ENCODE data around the gene LZTR1. TPM values are rescaled to one million over a fixed set of nuclear protein-coding genes. Genes with fewer than 3 reads are reported as not detected.

The LZTR1 gene
- total RNA-seq, 2 experiments from 2014 or later = 48.4 to 51.3 TPM

DNA sequence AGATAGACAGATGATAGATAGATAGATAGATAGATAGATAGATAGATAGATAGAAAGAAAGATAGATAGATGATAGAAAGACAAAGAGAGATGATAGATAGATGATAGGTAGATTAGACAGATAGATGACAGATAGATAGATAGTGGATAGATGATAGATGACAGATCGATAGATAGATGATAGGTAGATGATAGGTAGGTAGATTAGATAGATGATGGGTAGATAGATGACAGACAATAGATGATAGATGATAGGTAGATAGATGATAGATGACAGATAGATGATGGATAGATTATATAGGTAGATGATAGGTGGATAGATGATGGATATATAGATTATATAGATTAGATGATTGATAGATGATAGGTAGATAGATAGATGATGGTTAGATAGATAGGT lies 4.3 kb downstream of the LZTR1 start:
- H3K9me3 Mint-ChIP-seq = no peaks in the 10 kb centered on the region
- Histone ChIP-seq H3K27me3 (ENCODE audit: control insufficient read depth in 1 of 2, insufficient read depth in 2 of 2, low read length in 2 of 2) (no peaks in the 10 kb centered on the region), H3K4me1 (ENCODE audit: insufficient read depth, low read length) (peaks cover 35% of the 10 kb centered on the region), H3K36me3 (ENCODE audit: insufficient read depth, low read length) (peaks cover 49% of the 10 kb centered on the region), H3K27ac (ENCODE audit: low read depth in 1 of 2, low read length in 2 of 2) (no peak overlapping the region), H3K4me3 (ENCODE audit: low read length) (no peak overlapping the region), H3K9me3 (ENCODE audit: control insufficient read depth in 1 of 2, insufficient read depth in 1 of 2, low read length in 2 of 2) (no peaks in the 10 kb centered on the region)
- peaks cover 29% of the 10 kb centered on the region for H3K36me3 Mint-ChIP-seq (ENCODE audit: low read depth)
- ChIA-PET POLR2A (no interaction called here), CTCF (no interaction called here)
- H3K4me1 Mint-ChIP-seq (ENCODE audit: low read depth) = peaks cover 23% of the 10 kb centered on the region
- intact Hi-C loops (cut with DNase I, micrococcal nuclease) = loop anchor here in 1 of 2 experiments (10.0 kb wide), 1 partner anchor 132 kb away; the partner anchor contains the start of genes PI4KA and SNAP29
- H3K4me3 Mint-ChIP-seq = no peak overlapping the region
- TF ChIP-seq CTCF (IDR thresholded peaks at IDR 0.05) = no peak
- no peaks in the 10 kb centered on the region for H3K27me3 Mint-ChIP-seq
- no peak overlapping the region for H3K27ac Mint-ChIP-seq
- DNase-seq (no peak), ATAC-seq (ENCODE audit: poor library complexity) (no peak)

DNA sequence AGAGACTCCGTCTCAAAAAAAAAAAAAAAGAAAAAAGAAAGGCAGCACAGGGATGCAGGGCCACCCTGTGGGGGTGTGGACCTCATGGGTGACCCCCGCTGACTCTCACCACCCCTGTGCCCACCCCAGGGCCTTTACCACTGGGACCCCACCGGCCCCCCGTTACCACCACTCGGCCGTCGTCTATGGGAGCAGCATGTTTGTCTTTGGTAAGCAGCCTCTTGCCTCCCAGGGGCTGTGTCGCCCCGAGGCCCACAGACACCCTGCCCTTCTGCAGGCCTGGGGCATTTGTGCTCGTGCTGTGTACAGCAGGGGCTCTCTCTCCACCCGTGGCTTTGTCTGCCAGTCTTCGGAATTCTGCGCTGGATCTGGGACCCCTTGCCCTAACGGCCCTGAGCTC lies 5.3 kb downstream of the LZTR1 start:
- no peak overlapping the region for H3K27ac Mint-ChIP-seq
- H3K4me3 Mint-ChIP-seq = no peak overlapping the region
- Histone ChIP-seq H3K27ac (ENCODE audit: low read depth in 1 of 2, low read length in 2 of 2) (no peak overlapping the region), H3K9me3 (ENCODE audit: control insufficient read depth in 1 of 2, insufficient read depth in 1 of 2, low read length in 2 of 2) (no peaks in the 10 kb centered on the region), H3K4me3 (ENCODE audit: low read length) (no peak overlapping the region), H3K36me3 (ENCODE audit: insufficient read depth, low read length) (peaks cover 59% of the 10 kb centered on the region), H3K4me1 (ENCODE audit: insufficient read depth, low read length) (peaks cover 27% of the 10 kb centered on the region), H3K27me3 (ENCODE audit: control insufficient read depth in 1 of 2, insufficient read depth in 2 of 2, low read length in 2 of 2) (no peaks in the 10 kb centered on the region)
- no peak for DNase-seq
- H3K4me1 Mint-ChIP-seq (ENCODE audit: low read depth) = peaks cover 18% of the 10 kb centered on the region
- intact Hi-C loops (cut with DNase I, micrococcal nuclease) = loop anchor here in 1 of 2 experiments (10.0 kb wide), 1 partner anchor 133 kb away; the partner anchor contains the start of genes PI4KA and SNAP29
- ChIA-PET POLR2A (no interaction called here), CTCF (interaction anchor here (0.6 kb wide), 1 partner anchor 75 kb away, joined by 3 read pairs; no protein-coding TSS in a partner anchor)
- ATAC-seq (ENCODE audit: poor library complexity) = no peak
- TF ChIP-seq CTCF (IDR thresholded peaks at IDR 0.05) = no peak
- H3K36me3 Mint-ChIP-seq (ENCODE audit: low read depth) = peaks cover 29% of the 10 kb centered on the region
- H3K9me3 Mint-ChIP-seq = no peaks in the 10 kb centered on the region
- no peaks in the 10 kb centered on the region for H3K27me3 Mint-ChIP-seq

DNA sequence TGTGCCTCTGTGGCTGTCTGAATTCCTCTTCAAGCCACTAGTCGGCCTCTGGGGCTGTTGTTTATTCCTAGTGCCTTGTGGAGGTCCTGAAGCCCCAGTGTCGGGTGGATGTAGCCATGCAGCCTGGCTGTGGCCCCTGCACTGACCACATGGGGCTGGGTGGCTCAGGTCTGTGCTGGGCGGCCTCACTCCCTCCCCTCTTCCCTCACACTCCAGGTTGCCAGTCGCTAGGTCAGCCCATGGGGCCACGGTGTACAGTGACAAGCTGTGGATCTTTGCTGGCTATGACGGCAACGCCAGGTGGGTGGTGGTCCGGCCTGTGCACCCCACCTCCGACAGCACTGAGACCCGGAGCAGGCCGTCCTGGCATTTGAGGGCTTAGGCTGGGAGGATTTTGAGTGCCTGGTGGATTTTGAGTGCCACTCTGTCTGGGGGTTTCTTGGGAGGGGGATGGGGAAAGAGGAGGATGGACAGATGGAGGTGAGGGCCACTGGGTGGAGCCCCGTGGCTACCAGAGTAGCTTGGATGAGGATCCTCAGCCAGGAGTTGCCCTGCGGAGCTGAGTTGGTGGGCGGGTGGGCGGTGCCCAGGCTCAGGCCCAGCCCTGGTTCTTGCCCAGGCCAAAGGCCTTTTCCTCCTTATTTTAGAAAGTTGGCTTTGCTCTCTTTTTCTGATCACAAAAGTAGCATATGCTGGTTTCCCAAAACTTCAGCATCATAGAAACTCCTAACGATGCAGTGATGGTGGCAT lies 6.7 kb downstream of the LZTR1 start:
- TF ChIP-seq CTCF (IDR thresholded peaks at IDR 0.05) = no peak
- intact Hi-C loops (cut with DNase I, micrococcal nuclease) = loop anchor here in 1 of 2 experiments (10.0 kb wide), 1 partner anchor 134 kb away; the partner anchor contains the start of genes PI4KA and SNAP29
- Mint-ChIP-seq H3K4me1 (ENCODE audit: low read depth) (peaks cover 6% of the 10 kb centered on the region), H3K9me3 (no peaks in the 10 kb centered on the region), H3K27me3 (no peaks in the 10 kb centered on the region), H3K27ac (no peak overlapping the region), H3K36me3 (ENCODE audit: low read depth) (peaks cover 23% of the 10 kb centered on the region), H3K4me3 (no peak overlapping the region)
- no peak overlapping the region for H3K4me3 ChIP-seq (ENCODE audit: low read length)
- ChIA-PET POLR2A (no interaction called here), CTCF (no interaction called here)
- no peak for ATAC-seq (ENCODE audit: poor library complexity)
- H3K4me1 ChIP-seq (ENCODE audit: insufficient read depth, low read length) = peaks cover 14% of the 10 kb centered on the region
- DNase-seq = no peak
- no peaks in the 10 kb centered on the region for H3K27me3 ChIP-seq (ENCODE audit: control insufficient read depth in 1 of 2, insufficient read depth in 2 of 2, low read length in 2 of 2)
- no peaks in the 10 kb centered on the region for H3K9me3 ChIP-seq (ENCODE audit: control insufficient read depth in 1 of 2, insufficient read depth in 1 of 2, low read length in 2 of 2)
- H3K27ac ChIP-seq (ENCODE audit: low read depth in 1 of 2, low read length in 2 of 2) = no peak overlapping the region
- H3K36me3 ChIP-seq (ENCODE audit: insufficient read depth, low read length) = peaks cover 69% of the 10 kb centered on the region

Measured in CD4-positive, alpha-beta T cell (primary cell).